HEK293T (cell line): ENCODE data around the gene SEMA3D.
A peak's percentile ranks its signal among the peaks of the same experiment; 100 is the strongest.

Source experiments
- CTCF ChIA-PET: fragments of 350-600 bp; formaldehyde crosslinking; extraction: SDS; loops from one replicate; lab custom pipeline; 2021; ENCODE audit warnings: antibody characterized with exemption, inconsistent platforms; lab: Yijun Ruan, JAX
- POLR2A ChIA-PET: fragments of 350-600 bp; formaldehyde crosslinking; extraction: SDS; loops from one replicate; lab custom pipeline; 2020; ENCODE audit warnings: antibody characterized with exemption, inconsistent platforms; lab: Yijun Ruan, JAX
- DNase-seq: peaks from one replicate; pipeline ENCODE4 v3.0.0; 2012; ENCODE audit warnings: mixed read lengths; ENCODE audit errors: extremely low spot score
- ARNT ChIP-seq: fragments of 450-650 bp; IDR thresholded peaks from 2 replicates; pipeline ENCODE4 v1.6.1; 2017; ENCODE audit warnings: mild to moderate bottlenecking
- BHLHE40 ChIP-seq: fragments of 450-650 bp; IDR thresholded peaks from 2 replicates; pipeline ENCODE4 v1.6.1; 2016; ENCODE audit warnings: mild to moderate bottlenecking, moderate library complexity, borderline replicate concordance
- CTBP1 ChIP-seq: fragments of 450-650 bp; IDR thresholded peaks from 2 replicates; pipeline ENCODE4 v1.6.1; 2016; ENCODE audit warnings: borderline replicate concordance
- ELF4 ChIP-seq: fragments of 450-650 bp; IDR thresholded peaks from 2 replicates; pipeline ENCODE4 v1.6.1; 2017; ENCODE audit warnings: antibody characterized with exemption
- FOXA1 ChIP-seq: fragments of 450-650 bp; IDR thresholded peaks from 2 replicates; pipeline ENCODE4 v1.6.1; 2016; ENCODE audit warnings: mild to moderate bottlenecking
- FOXK2 ChIP-seq: fragments of 450-650 bp; IDR thresholded peaks from 2 replicates; pipeline ENCODE4 v1.6.1; 2016; ENCODE audit warnings: mild to moderate bottlenecking
- FOXM1 ChIP-seq: fragments of 450-650 bp; IDR thresholded peaks from 2 replicates; pipeline ENCODE4 v1.6.1; 2017; ENCODE audit warnings: mild to moderate bottlenecking, borderline replicate concordance
- HDGF ChIP-seq: fragments of 450-650 bp; IDR thresholded peaks from 2 replicates; pipeline ENCODE4 v1.6.1; 2017; ENCODE audit warnings: antibody characterized with exemption, borderline replicate concordance
- L3MBTL2 ChIP-seq: fragments of 450-650 bp; conservative IDR thresholded peaks from 2 replicates; pipeline ENCODE4 v1.6.1; 2016; ENCODE audit warnings: mild to moderate bottlenecking
- LEF1 ChIP-seq: fragments of 450-650 bp; IDR thresholded peaks from 2 replicates; pipeline ENCODE4 v1.6.1; 2017; ENCODE audit warnings: mild to moderate bottlenecking, borderline replicate concordance
- NFRKB ChIP-seq: fragments of 450-650 bp; IDR thresholded peaks from 2 replicates; pipeline ENCODE4 v1.6.1; 2016; ENCODE audit warnings: mild to moderate bottlenecking, moderate library complexity
- SP1 ChIP-seq: fragments of 450-650 bp; IDR thresholded peaks from 2 replicates; pipeline ENCODE4 v1.6.1; 2017
- SUZ12 ChIP-seq: fragments of 450-650 bp; IDR thresholded peaks from 2 replicates; pipeline ENCODE4 v1.6.1; 2016; ENCODE audit warnings: mild to moderate bottlenecking
- TARDBP ChIP-seq: fragments of 450-650 bp; IDR thresholded peaks from 2 replicates; pipeline ENCODE4 v1.6.1; 2016
- ZNF384 ChIP-seq: fragments of 450-650 bp; IDR thresholded peaks from 2 replicates; pipeline ENCODE4 v1.6.1; 2016
- TF ChIP-seq, protein P1 (sequence below): fragments of 450-650 bp; IDR thresholded peaks from 2 replicates; pipeline ENCODE4 v1.6.1; 2016

Gene SEMA3D

GRCh38 chr7:85156661-85157208, 30.1 kb downstream of the SEMA3D start:
- TF ChIP-seq CTBP1, result no peak
- POLR2A ChIA-PET, result no interaction called here
- DNase-seq, result no peak
- CTCF ChIA-PET, result no interaction called here

- CTCF ChIA-PET, result no interaction called here
- POLR2A ChIA-PET, result no interaction called here
- DNase-seq, result no peak
- TF ChIP-seq, protein P1, sequence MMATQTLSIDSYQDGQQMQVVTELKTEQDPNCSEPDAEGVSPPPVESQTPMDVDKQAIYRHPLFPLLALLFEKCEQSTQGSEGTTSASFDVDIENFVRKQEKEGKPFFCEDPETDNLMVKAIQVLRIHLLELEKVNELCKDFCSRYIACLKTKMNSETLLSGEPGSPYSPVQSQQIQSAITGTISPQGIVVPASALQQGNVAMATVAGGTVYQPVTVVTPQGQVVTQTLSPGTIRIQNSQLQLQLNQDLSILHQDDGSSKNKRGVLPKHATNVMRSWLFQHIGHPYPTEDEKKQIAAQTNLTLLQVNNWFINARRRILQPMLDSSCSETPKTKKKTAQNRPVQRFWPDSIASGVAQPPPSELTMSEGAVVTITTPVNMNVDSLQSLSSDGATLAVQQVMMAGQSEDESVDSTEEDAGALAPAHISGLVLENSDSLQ, result 0 out of 2 replicates have a peak, but pooled peaks have one; percentile 17
- no peak for TF ChIP-seq FOXM1
These were observed 32.4 kb downstream of the SEMA3D start for GRCh38 chr7:85154282-85154937.

- POLR2A ChIA-PET, result no interaction called here
- TF ChIP-seq BHLHE40 (no peak), L3MBTL2 (no peak), ELF4 (no peak), HDGF (no peak), ZNF384 (no peak)
- CTCF ChIA-PET, result no interaction called here
- no peak for DNase-seq
These were observed 33.1 kb downstream of the SEMA3D start for GRCh38 chr7:85153715-85154114.

- CTCF ChIA-PET, result no interaction called here
- POLR2A ChIA-PET, result no interaction called here
- TF ChIP-seq LEF1 (no peak), BHLHE40 (no peak), FOXM1 (no peak), FOXK2 (no peak), NFRKB (no peak), SP1 (no peak), L3MBTL2 (no peak), ZNF384 (no peak), TARDBP (no peak), ELF4 (no peak)
- TF ChIP-seq, protein P1, result no peak
- DNase-seq, result no peak
These were observed 36.2 kb downstream of the SEMA3D start for GRCh38 chr7:85150624-85151023.

DNA sequence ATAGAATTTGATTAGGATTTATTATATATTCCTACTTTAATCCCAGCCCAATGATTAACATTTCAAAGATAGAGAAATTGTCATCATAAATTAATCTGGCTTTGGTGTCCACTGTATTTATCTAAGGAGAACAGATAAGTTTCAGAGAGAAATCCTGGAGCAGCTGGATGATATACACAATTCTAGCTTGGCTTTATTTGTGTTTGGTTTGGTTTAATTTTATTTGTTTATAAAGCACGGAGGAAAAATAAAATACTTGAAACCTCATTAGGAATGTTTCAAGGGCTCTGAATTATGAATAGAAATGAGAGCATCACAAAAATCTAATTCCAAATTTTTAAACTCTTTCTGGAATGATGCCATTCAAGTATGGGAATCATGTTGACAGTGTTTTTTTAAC, 42.1 kb downstream of the SEMA3D start:
- no peak for DNase-seq
- ChIA-PET CTCF (no interaction called here), POLR2A (no interaction called here)
- no peak for TF ChIP-seq HDGF

DNA sequence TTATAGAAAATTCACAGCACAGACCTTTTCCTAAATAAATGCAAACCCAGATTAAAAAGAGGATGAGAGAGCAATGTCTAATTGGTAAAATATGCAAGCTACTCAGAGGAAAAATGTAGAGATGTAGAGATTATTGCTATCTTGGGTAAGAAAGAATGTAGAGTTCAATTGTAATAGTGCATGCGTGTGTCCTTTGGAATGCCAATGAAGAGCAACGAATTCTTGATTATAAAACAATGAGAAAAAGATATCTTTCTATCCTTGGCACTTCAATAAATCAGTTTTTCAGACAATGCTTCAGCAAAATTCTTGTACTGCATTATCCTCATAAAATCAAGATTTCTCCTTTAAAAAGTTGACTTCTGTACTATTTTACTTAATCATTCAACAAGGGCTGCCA, 50.9 kb downstream of the SEMA3D start:
- ChIA-PET CTCF (no interaction called here), POLR2A (no interaction called here)
- TF ChIP-seq, protein P1, result no peak
- DNase-seq, result no peak

GRCh38 chr7:85133560-85133959, 53.3 kb downstream of the SEMA3D start:
- TF ChIP-seq, protein P1, result no peak
- TF ChIP-seq SUZ12, result no peak
- TF ChIP-seq ZNF384, result no peak
- no peak for TF ChIP-seq FOXM1
- TF ChIP-seq TARDBP, result no peak
- TF ChIP-seq NFRKB, result no peak
- no peak for TF ChIP-seq BHLHE40
- no peak for TF ChIP-seq LEF1
- no peak for TF ChIP-seq FOXK2
- no peak for TF ChIP-seq ARNT
- no peak for TF ChIP-seq SP1
- ChIA-PET POLR2A (no interaction called here), CTCF (no interaction called here)
- DNase-seq, result no peak

DNA sequence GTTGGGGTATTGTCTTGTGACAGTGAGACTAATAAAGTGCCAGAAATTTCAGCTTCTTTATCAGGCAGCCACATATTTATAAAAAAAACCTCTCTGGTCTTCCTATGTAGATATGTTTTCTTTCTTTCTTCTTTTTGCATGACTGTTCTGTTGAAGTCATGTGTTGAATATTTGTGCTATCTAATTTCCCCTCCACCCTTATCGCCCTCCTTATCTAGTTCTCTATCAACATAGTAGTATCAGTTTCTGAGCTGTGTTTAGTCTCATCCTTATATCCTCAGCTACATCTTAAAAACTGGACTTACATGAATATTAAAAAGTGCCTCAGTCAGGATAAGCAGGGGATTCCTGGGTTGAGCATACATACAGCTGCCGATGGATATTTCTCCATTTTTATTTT, 53.9 kb downstream of the SEMA3D start:
- CTCF ChIA-PET, result no interaction called here
- POLR2A ChIA-PET, result no interaction called here
- TF ChIP-seq FOXA1 (no peak), NFRKB (no peak), ELF4 (no peak), TARDBP (no peak), ARNT (no peak)
- TF ChIP-seq, protein P1, result no peak
- DNase-seq, result no peak
